GF-D8 (cell line): ENCODE data around the gene MRPL19.

Experiments
- DNase-seq: peaks from one replicate; lab custom pipeline; 2025; lab: John Stamatoyannopoulos, UW

The MRPL19 gene

GRCh38 chr2:75616406-75616805 lies 30.2 kb upstream of the MRPL19 start:
- no peak for DNase-seq

- DNase-seq: no peak
Measured at GRCh38 chr2:75616933-75617332, 29.6 kb upstream of the MRPL19 start.

GRCh38 chr2:75619956-75620740 lies 26.4 kb upstream of the MRPL19 start:
- DNase-seq: no peak

- no peak for DNase-seq
Measured at GRCh38 chr2:75621228-75621627, 25.4 kb upstream of the MRPL19 start.

GRCh38 chr2:75622500-75622899 lies 24.1 kb upstream of the MRPL19 start:
- no peak for DNase-seq

GRCh38 chr2:75622929-75623328 lies 23.7 kb upstream of the MRPL19 start:
- no peak for DNase-seq

- DNase-seq: no peak
Measured at GRCh38 chr2:75627902-75628504, 18.6 kb upstream of the MRPL19 start.

GRCh38 chr2:75632091-75632701 lies 14.4 kb upstream of the MRPL19 start:
- DNase-seq: no peak

- no peak for DNase-seq
Measured at GRCh38 chr2:75632813-75633212, 13.8 kb upstream of the MRPL19 start.

- no peak for DNase-seq
Measured at GRCh38 chr2:75633620-75634019, 13.0 kb upstream of the MRPL19 start.

- no peak for DNase-seq
Measured at GRCh38 chr2:75634945-75635344, 11.6 kb upstream of the MRPL19 start.

GRCh38 chr2:75637568-75637967 lies 9.0 kb upstream of the MRPL19 start:
- DNase-seq: no peak

GRCh38 chr2:75640621-75641121 lies 5.9 kb upstream of the MRPL19 start:
- DNase-seq: no peak

- DNase-seq: no peak
Measured at GRCh38 chr2:75641587-75641986, 5.0 kb upstream of the MRPL19 start.

- DNase-seq: no peak
Measured at GRCh38 chr2:75643980-75644379, 2.6 kb upstream of the MRPL19 start.

- no peak for DNase-seq
Measured at GRCh38 chr2:75645643-75646042, 940 bp upstream of the MRPL19 start.

- DNase-seq: no peak
Measured at GRCh38 chr2:75646090-75646582, 447 bp upstream of the MRPL19 start.

GRCh38 chr2:75647771-75648170 lies 1.2 kb downstream of the MRPL19 start:
- DNase-seq: no peak

- no peak for DNase-seq
Measured at GRCh38 chr2:75654012-75654411, 7.4 kb downstream of the MRPL19 start.

- DNase-seq: no peak
Measured at GRCh38 chr2:75655861-75656260, 9.3 kb downstream of the MRPL19 start.

GRCh38 chr2:75656563-75656962 lies 10.0 kb downstream of the MRPL19 start:
- DNase-seq: no peak

GRCh38 chr2:75657798-75658197 lies 11.2 kb downstream of the MRPL19 start:
- no peak for DNase-seq

- no peak for DNase-seq
Measured at GRCh38 chr2:75666911-75667310, 20.3 kb downstream of the MRPL19 start.
